SK-N-SH (cell line): ENCODE data around the gene ADGB. TPM values are rescaled to one million over a fixed set of nuclear protein-coding genes. Genes with fewer than 3 reads are reported as not detected.

ENCODE experiments used
- CTCF ChIA-PET: fragments of 300-600, 350-600 bp; formaldehyde crosslinking; extraction: SDS; loops from one replicate; lab custom pipeline; 2021; lab: Yijun Ruan, JAX
- POLR2A ChIA-PET: fragments of 350-600 bp; sonication (Branson Sonifier 250); formaldehyde crosslinking; extraction: SDS; loops from one replicate; lab custom pipeline; 2020; ENCODE audit warnings: antibody characterized with exemption, inconsistent platforms; lab: Yijun Ruan, JAX
- DNase-seq: peaks from one replicate; pipeline ENCODE4 v3.0.0; 2012
- H2AFZ ChIP-seq: fragments of 200-600 bp; sonication (generic); 2 replicates; pipeline ENCODE4 v1.8.1; 2016; ENCODE audit warnings: antibody characterized with exemption, mild to moderate bottlenecking, low read depth
- H3F3A ChIP-seq: fragments of 200-600 bp; sonication (generic); replicated peaks from 2 replicates; pipeline ENCODE3; 2016; ENCODE audit warnings: antibody characterized with exemption, mild to moderate bottlenecking; ENCODE audit not compliant: insufficient read depth
- H3K27ac ChIP-seq, 2 experiments: fragments of 200-500 bp in 1 of 2; fragments of 200-600 bp in 1 of 2; sonication (Bioruptor generic) in 1 of 2; sonication (generic), shearing (Covaris generic) in 1 of 2; 2 replicates each; pipeline versions ENCODE4 v1.5.1 to v1.6.1; 2014 to 2016; ENCODE audit warnings: low read depth in 2 of 2, inconsistent platforms in 1 of 2, low read length in 1 of 2, mild to moderate bottlenecking in 1 of 2, mixed read lengths in 1 of 2
- H3K27me3 ChIP-seq: fragments of 200-600 bp; sonication (generic), shearing (Covaris generic); 2 replicates; pipeline ENCODE4 v1.6.1; 2016; ENCODE audit warnings: mixed run types; ENCODE audit not compliant: insufficient read depth
- H3K36me3 ChIP-seq, 2 experiments: fragments of 200-500 bp in 1 of 2; fragments of 200-600 bp in 1 of 2; sonication (Bioruptor generic) in 1 of 2; sonication (generic) in 1 of 2; replicated peaks in 1 of 2; 2 replicates each; pipeline versions ENCODE3 to v1.5.1; 2014 to 2016; ENCODE audit warnings: low read length in 1 of 2, mild to moderate bottlenecking in 1 of 2; ENCODE audit not compliant: insufficient read depth in 2 of 2, control insufficient read depth in 1 of 2
- H3K4me1 ChIP-seq, 2 experiments: fragments of 200-500 bp in 1 of 2; fragments of 200-600 bp in 1 of 2; sonication (Bioruptor generic) in 1 of 2; sonication (generic), shearing (Covaris generic) in 1 of 2; 2 replicates each; pipeline versions ENCODE4 v1.5.1 to v1.6.1; 2014 to 2016; ENCODE audit warnings: low read depth in 1 of 2, low read length in 1 of 2, mixed run types in 1 of 2; ENCODE audit not compliant: insufficient read depth in 2 of 2, control insufficient read depth in 1 of 2
- H3K4me2 ChIP-seq: fragments of 200-600 bp; sonication (generic), shearing (Covaris generic); 2 replicates; pipeline ENCODE4 v1.6.1; 2017; ENCODE audit warnings: mixed run types
- H3K4me3 ChIP-seq, 2 experiments: fragments of 200-500 bp in 1 of 2; fragments of 200-600 bp in 1 of 2; sonication (Bioruptor generic) in 1 of 2; sonication (generic), shearing (Covaris generic) in 1 of 2; 2 replicates each; pipeline versions ENCODE4 v1.5.1 to v1.8.1; 2014 to 2016; ENCODE audit warnings: low read depth in 2 of 2, inconsistent platforms in 1 of 2, low read length in 1 of 2, mild to moderate bottlenecking in 1 of 2, mixed read lengths in 1 of 2, moderate library complexity in 1 of 2
- H3K79me2 ChIP-seq: fragments of 200-600 bp; sonication (generic); 2 replicates; pipeline ENCODE4 v1.8.1; 2017; ENCODE audit warnings: mild to moderate bottlenecking; ENCODE audit not compliant: insufficient read depth
- H3K9ac ChIP-seq: fragments of 200-600 bp; sonication (generic); 2 replicates; pipeline ENCODE4 v1.6.1; 2017; ENCODE audit warnings: mixed run types
- H3K9me2 ChIP-seq: fragments of 200-600 bp; sonication (generic); 2 replicates; pipeline ENCODE4 v1.6.1; 2017; ENCODE audit warnings: mixed run types
- H3K9me3 ChIP-seq: fragments of 200-600 bp; sonication (generic); 2 replicates; pipeline ENCODE4 v1.6.1; 2017; ENCODE audit warnings: mixed run types, mild to moderate bottlenecking, moderate library complexity
- H4K20me1 ChIP-seq: fragments of 200-600 bp; sonication (generic); 2 replicates; pipeline ENCODE4 v1.6.1; 2017; ENCODE audit warnings: mild to moderate bottlenecking, mixed run types; ENCODE audit not compliant: insufficient read depth
- CHD2 ChIP-seq: fragments of 150-350 bp; IDR thresholded peaks from 2 replicates; pipeline ENCODE4 v1.6.1; 2018; ENCODE audit warnings: low read length; ENCODE audit not compliant: partially characterized antibody
- ELF1 ChIP-seq: IDR thresholded peaks from 2 replicates; pipeline ENCODE4 v1.4.0; 2012
- EP300 ChIP-seq, 2 experiments: IDR thresholded peaks; 2 replicates each; pipeline versions ENCODE4 v1.4.0 to v1.6.1; 2012; ENCODE audit warnings: borderline replicate concordance in 1 of 2, low read depth in 1 of 2, low read length in 1 of 2
- EZH2phosphoT487 ChIP-seq: fragments of 200-600 bp; sonication (generic); IDR thresholded peaks from 2 replicates; pipeline ENCODE4 v1.6.1; 2017; ENCODE audit warnings: low read depth, mixed run types, mild to moderate bottlenecking, antibody characterized with exemption, moderate library complexity, borderline replicate concordance
- FOSL2 ChIP-seq: IDR thresholded peaks from 2 replicates; pipeline ENCODE4 v1.4.0; 2012; ENCODE audit warnings: low read depth, mild to moderate bottlenecking, moderate library complexity, borderline replicate concordance
- FOXM1 ChIP-seq: IDR thresholded peaks from 2 replicates; pipeline ENCODE4 v1.4.0; 2012; ENCODE audit warnings: low read depth, mild to moderate bottlenecking
- GATA2 ChIP-seq: sonication (generic); formaldehyde crosslinking; IDR thresholded peaks from 2 replicates; pipeline ENCODE4 v1.5.0; 2020; ENCODE audit warnings: mild to moderate bottlenecking, missing genetic modification reagents
- JUND ChIP-seq: IDR thresholded peaks from 2 replicates; pipeline ENCODE4 v1.4.0; 2012
- MAX ChIP-seq: IDR thresholded peaks from 2 replicates; pipeline ENCODE4 v1.4.0; 2012; ENCODE audit warnings: low read depth
- RFX5 ChIP-seq: IDR thresholded peaks from 2 replicates; pipeline ENCODE4 v1.6.1; 2012; ENCODE audit warnings: mild to moderate bottlenecking, improper control_type of control experiment, low read length
- RXRA ChIP-seq: IDR thresholded peaks from 2 replicates; pipeline ENCODE4 v1.4.0; 2012; ENCODE audit warnings: low read depth, mild to moderate bottlenecking, borderline replicate concordance
- SMC3 ChIP-seq: IDR thresholded peaks from 2 replicates; pipeline ENCODE4 v1.6.1; 2012; ENCODE audit warnings: low read depth, low read length, improper control_type of control experiment
- TCF12 ChIP-seq: IDR thresholded peaks from 2 replicates; pipeline ENCODE4 v1.4.0; 2012
- TEAD4 ChIP-seq: IDR thresholded peaks from 2 replicates; pipeline ENCODE4 v1.4.0; 2012; ENCODE audit warnings: mild to moderate bottlenecking, borderline replicate concordance; ENCODE audit not compliant: insufficient read depth
- WGBS: methylation state at CpG from one replicate; pipeline ENCODE4 v1.1.6; 2017; ENCODE audit warnings: low lambda C conversion rate; 5-methylcytosine and 5-hydroxymethylcytosine counted together
- polyA plus RNA-seq, 3 experiments: library from polyadenylated mRNA; depleted of rRNA; stranded (reverse); fragments of >200 nt; gene quantifications; 2 replicates each; pipeline ENCODE4 v1.2.3, GENCODE V29; 2012

Gene ADGB
- polyA plus RNA-seq, 1 of the 3 experiments (the other 2 are of a cell fraction), result not detected

DNA sequence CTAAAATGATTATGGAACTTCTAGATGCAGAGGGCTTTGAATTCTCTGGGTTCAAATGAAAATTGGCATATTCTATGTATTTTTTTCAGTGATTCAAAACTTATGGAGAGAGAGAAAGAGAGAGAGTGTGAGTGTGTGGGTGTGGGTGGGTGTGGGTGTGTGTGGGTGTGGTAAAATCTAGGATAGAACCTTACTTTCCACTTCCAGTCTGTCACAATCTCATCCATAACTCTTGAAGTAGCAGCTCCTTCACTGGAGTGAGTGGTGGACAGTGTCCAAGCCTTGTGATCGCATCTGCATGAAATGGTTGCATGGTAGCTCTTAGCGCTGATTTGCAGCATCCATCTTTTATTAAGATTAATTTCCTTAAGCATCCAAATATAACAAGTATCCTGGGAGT is 37.7 kb downstream of the ADGB start:
- no peaks in the 10 kb centered on the region for H3K79me2 ChIP-seq
- POLR2A ChIA-PET, result no interaction called here
- H3F3A ChIP-seq, result no peaks in the 10 kb centered on the region
- WGBS, result 66% methylated on average over 2 of the region's 2 CpGs
- no peak overlapping the region for H2AFZ ChIP-seq
- DNase-seq, result no peak
- no peaks in the 10 kb centered on the region for H4K20me1 ChIP-seq
- CTCF ChIA-PET, result no interaction called here
- H3K27me3 ChIP-seq, result no peaks in the 10 kb centered on the region
- H3K4me3 ChIP-seq, result no peak overlapping the region
- H3K4me1 ChIP-seq, result no peaks in the 10 kb centered on the region
- no peaks in the 10 kb centered on the region for H3K9me2 ChIP-seq
- no peak overlapping the region for H3K27ac ChIP-seq
- TF ChIP-seq EP300 (IDR thresholded peaks at IDR 0.05; ENCODE audit: borderline replicate concordance in 1 of 2, low read depth in 1 of 2, low read length in 1 of 2) (no peak), ELF1 (no peak), RXRA (no peak), GATA2 (CRISPR knock-in tag) (no peak), TCF12 (no peak)
- no peak overlapping the region for H3K4me2 ChIP-seq
- no peak overlapping the region for H3K9ac ChIP-seq
- H3K36me3 ChIP-seq, result no peaks in the 10 kb centered on the region
- no peaks in the 10 kb centered on the region for H3K9me3 ChIP-seq

DNA sequence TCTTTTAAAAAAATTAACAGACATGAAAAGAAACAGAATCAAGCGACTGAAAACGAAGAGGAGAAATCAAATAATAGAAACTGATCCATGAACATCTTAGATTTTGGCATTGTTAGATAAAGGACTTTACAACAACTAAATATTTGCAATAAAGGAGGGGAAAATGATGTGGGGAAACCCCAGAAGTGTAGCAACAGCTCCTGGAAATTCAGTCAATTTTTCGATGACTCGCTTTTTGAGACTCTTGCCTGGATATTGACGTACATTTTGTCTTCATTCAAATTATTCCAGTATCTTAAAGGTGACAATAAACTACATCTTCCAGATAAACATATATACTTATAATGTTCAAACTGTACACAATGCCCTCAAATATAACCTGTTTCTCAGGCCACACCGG is 44.1 kb downstream of the ADGB start:
- H3K4me1 ChIP-seq, result no peaks in the 10 kb centered on the region
- H3K9me2 ChIP-seq, result no peaks in the 10 kb centered on the region
- 68% methylated on average over 6 of the region's 6 CpGs for WGBS
- no peaks in the 10 kb centered on the region for H3K79me2 ChIP-seq
- no peak overlapping the region for H3K4me3 ChIP-seq
- no peaks in the 10 kb centered on the region for H3K9me3 ChIP-seq
- no peak overlapping the region for H3K27ac ChIP-seq
- no peak overlapping the region for H3K9ac ChIP-seq
- H3F3A ChIP-seq, result no peaks in the 10 kb centered on the region
- no peaks in the 10 kb centered on the region for H3K27me3 ChIP-seq
- TF ChIP-seq TEAD4 (no peak), SMC3 (no peak), CHD2 (no peak), RFX5 (no peak), FOSL2 (no peak), TCF12 (no peak), JUND (no peak), EZH2phosphoT487 (no peak), ELF1 (no peak), FOXM1 (no peak), MAX (no peak)
- H4K20me1 ChIP-seq, result no peaks in the 10 kb centered on the region
- H2AFZ ChIP-seq, result no peak overlapping the region
- ChIA-PET CTCF (no interaction called here), POLR2A (no interaction called here)
- DNase-seq, result no peak
- no peak overlapping the region for H3K4me2 ChIP-seq
- no peaks in the 10 kb centered on the region for H3K36me3 ChIP-seq
